DMS153 treated with DMSO at 0.1 percent for 48 hours (cell line): Measurements from ENCODE around the gene MAN2A1.

Experiments used
- DNase-seq: peaks from one replicate; lab custom pipeline; 2025; ENCODE audit not compliant: unreplicated experiment; lab: John Stamatoyannopoulos, UW

MAN2A1 gene

DNA sequence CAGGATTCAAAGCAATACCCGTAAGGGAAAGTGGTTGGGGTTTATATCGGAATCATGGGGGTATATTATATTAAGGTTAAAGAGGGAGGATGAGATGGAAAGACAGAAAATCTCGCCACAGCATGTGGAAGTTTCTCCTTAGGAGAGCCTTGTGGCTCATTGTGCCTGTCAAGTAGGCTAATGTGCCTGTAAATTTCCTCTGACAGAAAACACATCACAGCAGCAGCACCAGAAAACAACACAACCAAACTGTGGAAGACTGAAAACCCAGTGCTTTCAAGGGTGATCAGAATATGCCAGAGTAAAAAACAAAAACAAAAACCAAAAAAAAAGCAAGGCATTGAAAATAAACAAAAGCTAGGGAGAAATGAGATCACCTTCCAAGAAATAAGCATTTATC lies 11.3 kb upstream of the MAN2A1 start:
- DNase-seq = no peak

DNA sequence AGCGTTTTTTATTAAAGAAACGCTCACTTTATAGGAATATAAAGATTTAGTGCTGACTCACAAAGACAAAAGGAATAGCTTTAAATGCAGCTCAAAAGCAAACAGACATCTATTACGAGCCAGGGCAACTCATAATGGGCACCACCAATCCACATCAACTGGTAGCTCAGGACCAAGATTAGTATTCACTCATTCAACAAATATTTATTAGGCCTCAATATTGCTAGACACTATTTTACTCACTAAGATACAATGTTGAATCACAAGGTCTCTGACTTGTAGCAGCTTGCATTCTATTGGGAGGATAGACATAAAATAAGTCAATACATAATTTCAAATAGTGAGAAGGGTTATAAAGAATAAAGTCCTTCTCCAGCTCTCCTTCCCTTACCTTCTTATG lies 8.0 kb upstream of the MAN2A1 start:
- DNase-seq = no peak

DNA sequence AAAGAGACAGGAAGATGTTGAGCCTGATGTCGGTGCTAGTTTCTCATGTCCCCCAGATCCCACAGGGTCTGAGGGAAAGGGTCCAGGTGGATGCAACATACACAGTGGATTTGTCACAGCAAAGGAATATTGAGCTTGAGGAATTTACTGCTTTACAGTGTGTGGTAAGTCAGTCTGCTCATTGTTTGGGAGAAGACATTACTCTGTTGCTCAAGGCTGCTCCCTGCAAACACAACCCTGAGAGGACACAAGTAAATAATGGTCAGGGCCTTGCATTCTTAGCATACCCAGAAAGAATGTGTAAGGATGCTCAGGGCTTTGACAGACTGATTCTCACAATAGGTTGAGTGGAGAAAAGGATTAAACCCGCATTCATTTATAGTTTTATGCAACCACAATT lies 7.3 kb upstream of the MAN2A1 start:
- DNase-seq = no peak

DNA sequence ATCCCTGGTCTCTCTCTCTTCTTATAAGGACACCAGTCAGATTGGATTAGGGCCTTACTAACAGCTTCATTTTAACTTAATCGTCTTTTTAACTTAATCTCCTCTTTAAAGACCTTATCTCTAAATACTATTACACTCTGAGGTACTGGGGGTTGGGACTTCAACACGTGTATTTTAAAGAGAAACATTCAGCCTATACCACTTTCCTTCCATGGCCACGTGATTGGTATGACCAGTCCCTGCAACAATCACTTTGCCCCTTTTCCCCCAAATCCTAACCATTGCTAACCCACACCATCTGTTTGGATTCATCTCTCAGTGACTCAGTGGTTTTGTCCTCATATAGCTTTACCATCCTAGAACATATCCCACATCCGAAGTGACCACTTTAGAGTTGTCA lies 3.8 kb upstream of the MAN2A1 start:
- DNase-seq = no peak

DNA sequence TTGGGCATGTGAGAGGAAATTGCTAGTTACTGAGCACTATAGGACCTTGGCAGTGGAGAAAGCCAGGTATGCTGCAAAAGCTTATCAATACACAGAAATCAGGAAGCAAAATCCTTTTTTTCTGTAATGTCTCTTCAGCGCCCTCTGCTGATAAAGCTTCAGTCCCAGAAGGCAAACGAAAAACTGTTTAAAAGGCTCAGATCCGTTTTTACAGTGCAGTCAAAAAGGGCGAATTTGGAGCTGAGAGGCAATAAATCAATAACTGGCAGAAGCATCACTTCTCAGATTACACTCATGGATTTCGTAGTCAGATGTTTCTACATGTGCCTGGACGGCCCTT lies 1.1 kb upstream of the MAN2A1 start:
- DNase-seq = peak; percentile 51

DNA sequence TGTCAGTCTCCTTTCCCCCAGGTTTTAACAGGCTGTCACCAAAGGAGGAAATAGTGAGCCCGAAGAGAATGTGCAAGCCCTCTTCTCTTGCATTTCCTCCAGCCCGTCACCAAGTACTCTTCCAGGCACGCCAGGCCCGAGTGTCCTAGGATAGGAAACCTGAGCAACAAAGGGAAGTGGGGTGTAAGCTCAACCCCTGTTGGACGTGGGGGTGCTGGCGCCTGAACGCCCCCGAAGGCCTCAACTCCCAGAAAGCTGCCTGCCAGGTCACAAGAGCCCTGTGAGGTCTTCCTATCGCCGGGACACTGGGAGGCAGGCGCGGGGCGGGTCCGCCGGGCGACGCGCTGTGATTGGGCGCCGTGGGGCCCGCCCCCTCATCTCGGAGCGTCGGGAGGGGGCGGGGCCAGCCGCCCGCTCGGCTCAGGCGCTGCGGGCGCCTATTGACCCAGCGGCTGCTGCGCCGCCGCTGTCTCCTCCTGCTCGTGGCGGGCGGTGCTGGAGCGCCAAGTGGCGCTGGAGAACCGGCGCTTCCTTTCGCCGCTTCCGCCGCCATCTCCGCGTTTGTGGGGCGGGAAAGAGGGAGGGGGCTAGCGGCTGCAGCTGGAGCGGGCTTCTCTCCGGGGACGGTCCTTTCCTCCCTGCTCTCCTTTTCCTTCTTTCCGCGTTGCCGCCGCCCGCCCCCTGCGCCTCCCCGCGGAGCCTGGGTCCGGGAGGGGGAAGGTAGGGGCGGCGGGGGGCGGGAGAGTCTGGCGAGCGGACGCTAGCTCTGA lies 572 bp upstream of the MAN2A1 start:
- peak; percentile 31 for DNase-seq

DNA sequence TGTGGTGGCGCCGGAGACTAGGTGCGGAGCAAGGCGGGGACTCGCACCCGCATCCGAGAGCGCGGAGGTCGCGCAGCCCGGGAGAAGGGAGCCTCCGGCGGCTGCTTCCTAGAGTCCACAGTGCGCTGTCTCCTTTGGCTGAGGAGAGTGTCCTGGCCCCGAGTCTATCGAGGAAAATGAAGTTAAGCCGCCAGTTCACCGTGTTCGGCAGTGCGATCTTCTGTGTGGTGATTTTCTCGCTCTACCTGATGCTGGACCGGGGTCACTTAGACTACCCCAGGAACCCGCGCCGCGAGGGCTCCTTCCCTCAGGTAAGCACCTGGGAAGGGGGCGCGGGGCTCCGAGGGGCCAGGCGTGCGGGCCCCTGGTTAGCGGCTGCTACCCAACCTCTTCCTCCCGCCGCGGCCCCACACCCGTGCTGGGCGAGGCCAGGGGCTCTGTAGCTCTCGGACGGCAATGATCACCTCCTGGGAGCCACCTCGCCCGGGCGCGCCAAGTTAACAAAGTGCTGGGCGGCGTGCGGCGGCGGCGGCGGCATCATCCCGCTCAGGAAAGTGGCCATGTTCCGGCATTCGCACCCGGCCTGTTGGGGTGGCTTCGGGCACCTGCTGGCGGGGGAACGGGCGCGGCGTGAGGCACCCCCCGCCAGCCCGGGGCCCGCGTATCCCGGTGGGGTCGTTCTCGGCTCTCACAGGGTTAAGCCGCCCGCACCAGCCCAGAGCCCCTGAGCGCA lies 681 bp downstream of the MAN2A1 start:
- DNase-seq = no peak

DNA sequence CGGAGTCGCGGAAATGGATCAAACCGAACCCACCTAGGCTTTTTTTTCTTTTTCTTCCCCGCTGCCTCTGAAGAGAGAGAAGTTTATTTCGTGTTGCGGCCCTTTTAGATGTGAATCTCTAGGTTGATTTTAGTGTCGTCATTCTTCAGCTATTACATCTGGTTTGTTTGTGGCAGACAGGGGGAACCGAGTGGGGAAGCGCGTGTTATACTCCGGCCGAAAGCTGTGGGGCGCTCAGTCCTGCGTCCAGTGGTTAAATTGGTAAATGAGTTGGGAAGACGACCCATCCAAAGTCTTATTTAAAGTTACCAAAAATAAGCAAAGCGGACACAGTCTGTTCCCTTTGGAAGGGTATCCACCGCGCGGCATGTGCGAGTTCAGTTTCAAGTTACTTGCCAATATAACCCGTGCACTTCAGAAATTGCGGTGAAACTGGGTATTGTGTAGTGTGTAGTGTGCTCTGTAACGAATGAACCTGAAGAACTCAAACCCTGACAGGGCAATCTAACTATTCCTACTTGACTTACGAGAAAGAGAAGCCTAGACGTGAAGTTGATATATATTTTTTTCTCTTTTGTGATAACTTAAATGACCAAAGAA lies 1.3 kb downstream of the MAN2A1 start:
- DNase-seq = no peak

DNA sequence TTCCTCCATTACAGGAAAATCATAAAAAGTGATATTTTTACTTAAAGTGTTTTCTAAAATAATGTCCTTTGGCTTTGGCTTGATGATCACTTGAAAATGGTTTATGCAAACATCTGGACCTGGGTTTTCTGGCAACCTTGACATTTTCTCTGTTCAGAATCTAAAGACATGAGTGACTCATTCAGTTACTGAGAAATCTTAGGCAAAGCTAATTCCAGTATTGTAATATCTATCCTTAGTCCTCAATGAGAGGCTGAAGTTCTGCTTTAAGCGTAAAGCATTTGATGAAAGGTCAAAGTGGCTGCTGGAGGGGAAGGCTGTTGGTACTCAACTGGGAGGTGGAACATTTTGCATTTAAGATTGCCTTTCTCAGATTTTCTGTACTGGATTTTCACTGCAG lies 2.3 kb downstream of the MAN2A1 start:
- DNase-seq = no peak

DNA sequence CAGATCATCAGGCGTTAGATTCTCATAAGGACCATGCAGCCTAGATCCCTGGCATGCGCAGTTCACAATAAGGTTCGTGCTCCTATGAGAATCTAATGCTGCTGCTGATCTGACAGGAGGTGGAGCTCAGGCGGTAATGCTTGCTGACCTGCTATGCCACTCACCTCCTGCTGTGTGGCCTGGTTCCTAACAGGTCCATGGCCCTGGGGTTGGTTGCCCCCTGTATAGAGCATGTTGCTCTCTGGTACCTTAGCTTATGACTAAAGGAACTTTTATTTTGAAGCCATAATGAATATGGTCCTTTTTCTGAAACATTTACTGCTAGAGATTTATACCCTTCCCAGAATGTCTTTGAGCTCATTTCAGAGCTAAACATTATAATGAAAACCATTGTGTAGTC lies 3.1 kb downstream of the MAN2A1 start:
- DNase-seq = no peak

DNA sequence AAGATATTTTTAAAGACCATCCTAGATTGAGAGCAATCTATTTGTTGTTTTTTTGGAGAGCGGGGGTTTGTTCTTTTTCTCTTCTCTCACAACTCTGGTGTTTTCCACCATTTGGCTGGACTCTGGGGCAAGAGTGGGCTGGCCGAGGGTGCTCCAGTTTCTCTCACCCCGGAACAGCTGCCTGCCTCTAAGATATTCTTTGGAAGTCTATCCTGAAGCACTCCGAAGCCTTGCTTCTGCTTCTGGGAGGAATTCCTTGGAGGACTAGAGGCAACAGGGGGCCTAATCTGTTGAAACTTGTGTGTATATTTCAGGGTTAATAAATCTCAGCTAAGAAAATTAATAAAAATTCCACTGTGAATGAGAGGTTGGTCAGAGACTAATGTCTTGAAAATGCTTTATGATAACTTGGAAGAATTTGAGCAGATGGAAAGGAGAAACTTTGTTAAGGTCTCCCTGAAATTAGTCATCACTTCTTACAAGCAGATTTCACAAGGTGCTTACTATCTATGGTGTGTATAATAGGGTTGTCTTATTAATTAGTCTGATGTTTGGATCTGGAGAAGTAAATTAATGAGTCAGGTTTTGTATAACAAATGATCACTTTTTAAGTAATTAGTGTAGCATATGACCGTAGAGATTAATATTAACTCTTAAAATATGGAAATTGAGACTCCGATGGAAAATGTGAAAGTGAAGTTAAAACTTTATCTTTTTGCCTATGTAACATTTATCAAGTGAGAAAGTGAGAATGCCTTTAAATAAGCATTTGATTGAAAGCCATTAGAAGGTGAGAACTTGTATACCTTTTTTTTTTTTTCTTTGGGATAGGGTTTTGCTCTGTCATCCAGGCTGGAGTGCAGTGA lies 4.0 kb downstream of the MAN2A1 start:
- DNase-seq = no peak

DNA sequence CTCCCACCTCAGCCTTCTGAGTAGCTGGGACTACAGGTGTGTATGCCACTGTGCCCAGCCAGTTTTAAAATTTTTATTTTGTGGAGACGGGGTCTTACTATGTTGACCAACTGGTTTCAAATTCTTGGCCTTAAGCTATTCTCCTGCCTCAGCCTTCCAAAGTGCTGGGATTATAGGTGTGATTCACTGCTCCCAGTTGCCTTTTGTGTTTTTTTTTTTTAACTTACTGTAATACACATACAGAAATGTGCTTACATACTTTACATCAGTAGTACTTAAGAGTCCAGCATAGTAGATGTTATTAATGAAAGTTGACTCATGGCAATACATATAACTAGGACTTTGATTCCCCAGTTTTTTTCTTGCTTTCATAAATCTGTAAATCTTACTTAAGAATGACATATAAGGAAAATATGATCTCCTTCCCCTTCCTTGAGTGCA lies 4.7 kb downstream of the MAN2A1 start:
- DNase-seq = no peak

DNA sequence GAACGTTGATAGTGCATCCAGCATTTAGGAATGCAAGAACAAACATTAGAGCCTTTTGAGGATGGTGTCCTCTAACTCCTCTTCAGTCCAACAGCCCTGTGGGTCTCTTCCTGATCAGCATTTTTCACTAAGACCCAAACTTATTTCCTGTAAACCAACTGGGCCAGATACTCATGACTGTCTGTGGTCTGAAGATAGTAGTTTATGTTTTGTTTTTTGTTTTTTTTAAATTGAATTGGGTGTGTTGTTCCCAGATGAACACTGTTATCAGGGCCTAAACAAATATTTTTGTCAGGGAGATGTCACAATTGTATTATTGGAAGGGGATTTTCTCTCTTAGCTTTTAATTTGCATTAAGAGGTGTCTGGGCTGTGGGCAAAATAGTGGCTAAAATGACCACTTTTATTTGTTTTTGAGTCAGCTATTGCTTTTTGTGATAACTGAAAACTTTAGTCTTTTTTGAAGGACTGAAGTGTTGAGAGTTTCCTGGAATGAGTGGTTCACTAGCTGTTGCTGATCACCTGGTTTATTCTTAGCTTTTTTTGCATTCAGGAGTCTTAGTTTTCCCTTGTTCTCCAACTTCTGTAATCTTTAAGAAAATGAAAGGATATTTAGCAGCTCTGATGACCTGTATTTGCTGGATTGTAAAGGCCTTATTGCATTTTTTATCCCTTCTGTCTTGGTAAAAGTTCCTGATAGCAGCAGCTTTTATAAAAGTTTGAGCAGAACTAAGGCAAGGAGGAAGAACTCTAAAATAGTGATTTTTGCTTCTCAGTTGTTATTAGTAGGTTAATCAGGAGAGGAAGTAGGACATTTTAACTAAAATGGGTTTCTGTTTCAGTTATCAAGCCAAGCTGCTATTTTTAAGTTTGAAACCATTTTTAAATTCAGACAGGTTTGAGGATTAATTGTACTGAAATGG lies 5.5 kb downstream of the MAN2A1 start:
- no peak for DNase-seq

DNA sequence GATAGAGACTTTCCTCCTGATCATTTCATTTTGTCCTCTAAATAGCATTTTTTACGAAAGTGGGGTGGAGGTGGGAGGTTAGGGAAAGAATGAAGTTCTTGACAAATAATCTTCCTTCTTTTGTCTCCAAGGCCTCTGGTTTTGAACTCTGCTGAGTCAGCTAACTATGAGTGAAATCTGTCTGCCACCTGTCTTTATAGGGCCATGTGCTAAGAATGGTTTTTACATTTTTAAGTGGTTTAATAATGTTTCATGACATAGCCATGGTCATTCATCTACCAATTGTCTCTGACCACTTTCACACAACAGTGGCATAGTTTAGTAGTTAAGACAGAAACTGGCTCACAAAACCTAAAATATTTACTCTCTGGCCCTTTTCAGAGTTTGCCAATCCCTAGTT lies 7.6 kb downstream of the MAN2A1 start:
- DNase-seq = no peak

DNA sequence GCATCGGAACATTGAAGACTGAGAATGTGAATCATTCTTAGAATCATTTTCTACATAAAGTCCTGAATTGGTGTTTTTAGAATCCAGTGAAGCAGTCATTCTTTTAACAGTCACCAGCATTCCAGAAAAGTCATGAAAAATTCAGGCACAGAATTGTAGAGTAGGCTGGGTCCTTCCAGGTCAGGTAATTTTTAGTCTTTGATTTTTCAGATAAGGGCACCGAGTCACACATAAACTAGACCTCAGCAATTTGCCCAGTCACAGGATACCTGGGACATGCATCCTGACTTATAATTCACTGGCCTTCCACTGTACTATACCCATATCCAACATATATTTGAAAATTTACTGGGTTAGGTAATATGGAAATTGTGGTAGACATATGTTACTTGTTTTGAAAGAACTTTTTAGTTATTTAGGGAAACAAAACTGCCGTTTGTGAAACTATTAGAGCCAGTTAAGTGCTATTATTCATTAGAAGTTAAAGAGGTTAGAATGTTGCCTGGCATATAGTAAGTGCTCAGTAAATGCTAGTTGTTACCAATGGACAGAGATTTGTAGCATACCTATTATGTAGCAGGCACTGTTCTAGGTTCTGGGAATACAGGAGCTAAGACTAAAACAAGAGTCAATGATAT lies 10.9 kb downstream of the MAN2A1 start:
- DNase-seq = no peak

DNA sequence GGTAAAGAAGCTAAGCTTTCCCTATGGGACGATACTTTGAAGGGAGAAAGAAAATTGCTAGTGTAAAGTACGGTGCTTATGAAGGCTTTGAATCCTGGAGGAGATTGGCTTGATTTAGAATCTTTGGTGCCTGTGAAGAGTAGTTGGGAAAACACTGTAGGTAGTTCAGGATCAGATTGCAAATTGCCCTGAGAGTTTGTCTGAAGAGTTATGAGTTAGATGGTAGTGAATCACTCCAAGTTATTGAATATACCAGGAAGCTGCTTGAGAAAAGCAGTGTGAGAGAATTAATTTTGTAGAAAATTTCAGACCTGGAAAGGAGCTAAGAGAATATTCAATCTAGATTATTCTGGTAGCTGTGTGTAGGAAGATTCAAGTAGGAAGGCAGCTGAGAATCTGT lies 11.5 kb downstream of the MAN2A1 start:
- DNase-seq = no peak

DNA sequence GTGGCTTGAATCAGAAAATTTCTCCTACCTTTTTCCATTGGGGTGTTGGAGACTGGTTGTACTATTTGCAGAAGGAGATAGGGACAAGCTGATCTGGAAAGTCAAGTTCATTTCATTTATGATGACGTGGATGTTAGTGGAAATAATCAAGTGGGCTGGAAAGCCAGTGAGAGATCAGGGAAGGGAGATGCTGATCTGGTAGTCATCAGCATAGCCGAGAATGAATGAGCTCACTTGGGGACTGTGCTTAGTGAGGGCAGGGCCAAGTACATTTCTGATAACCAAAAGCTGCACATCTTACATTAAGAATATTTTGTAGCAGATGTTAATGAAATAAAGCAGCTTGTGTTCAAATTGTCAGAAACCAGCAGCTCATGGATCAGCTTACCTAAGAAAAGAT lies 12.1 kb downstream of the MAN2A1 start:
- DNase-seq = no peak

DNA sequence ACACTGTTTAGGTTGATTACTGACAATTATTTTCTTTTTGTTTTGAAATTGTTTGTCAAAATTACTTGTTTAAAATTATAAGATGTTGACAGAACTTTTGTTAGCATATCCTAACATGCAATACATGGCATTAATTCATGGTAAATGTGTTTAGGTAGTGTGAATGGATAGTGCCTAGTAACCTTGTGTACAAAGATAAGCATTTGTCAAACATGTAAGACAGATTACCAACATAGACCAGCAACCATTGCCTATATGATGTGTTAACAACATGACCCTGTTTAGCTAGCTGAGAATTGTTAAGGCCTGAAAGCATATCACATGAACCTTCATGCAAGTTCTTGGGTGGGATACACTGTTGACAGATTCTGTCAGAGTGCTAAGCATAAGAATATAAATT lies 13.4 kb downstream of the MAN2A1 start:
- no peak for DNase-seq

DNA sequence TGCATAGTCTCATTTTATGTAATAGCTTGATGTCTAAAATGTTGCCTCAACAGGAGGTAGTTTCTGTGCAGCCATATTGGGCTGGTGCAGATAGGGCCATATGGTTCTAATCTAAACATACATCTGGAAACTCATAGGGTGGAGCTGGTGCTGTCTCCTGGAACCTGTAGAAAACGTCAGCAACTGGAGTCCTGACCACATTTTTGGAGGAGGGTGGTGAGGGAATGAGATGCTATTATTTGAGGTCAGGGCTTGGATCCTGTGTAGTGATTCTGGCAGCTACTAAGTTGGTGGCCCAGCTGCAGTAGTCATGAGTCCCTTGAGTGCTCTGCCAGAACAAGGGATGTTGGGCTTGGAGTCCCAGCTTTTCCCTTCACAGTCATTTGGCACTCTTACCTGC lies 14.1 kb downstream of the MAN2A1 start:
- DNase-seq = no peak
